OCI-LY7 (cell line): ENCODE measurements around the gene ADAT1. TPM values are rescaled to one million over a fixed set of nuclear protein-coding genes. Genes with fewer than 3 reads are reported as not detected.
A peak's percentile ranks its signal among the peaks of the same experiment; 100 is the strongest.

ENCODE experiments used
- Bru-seq: library from RNA; stranded (reverse); fragments of 400-500 nt; gene quantifications from one replicate; lab custom pipeline; 2021; lab: Mats Ljungman, UMichigan
- BruChase-seq, 2 experiments: library from RNA; stranded (reverse); fragments of 400-500 nt; gene quantifications; one replicate each; lab custom pipeline; 2021; lab: Mats Ljungman, UMichigan
- BruUV-seq: library from RNA; stranded (reverse); fragments of 400-500 nt; replicated peaks from 2 replicates; lab custom pipeline; 2021; lab: Mats Ljungman, UMichigan
- CTCF ChIA-PET: fragments of 300-600 bp; sonication (Branson Sonifier 250); formaldehyde crosslinking; loops from one replicate; lab custom pipeline; 2022; ENCODE audit warnings: antibody characterized with exemption; ENCODE audit not compliant: unreplicated experiment; lab: Charles Lee
- POLR2A ChIA-PET: fragments of 300-600 bp; sonication (Branson Sonifier 250); formaldehyde crosslinking; loops from one replicate; lab custom pipeline; 2022; ENCODE audit warnings: antibody characterized with exemption; lab: Charles Lee
- DNase-seq: peaks from one replicate; pipeline ENCODE4 v3.0.0-alpha.2; 2015; ENCODE audit warnings: low spot score
- H2AFZ ChIP-seq: fragments of 200-600 bp; sonication (generic), shearing (Covaris generic); 2 replicates; pipeline ENCODE4 v1.6.1; 2014; ENCODE audit warnings: mild to moderate bottlenecking, antibody characterized with exemption, low read length, moderate library complexity
- H3K27ac ChIP-seq: fragments of 200-600 bp; sonication (generic); 2 replicates; pipeline ENCODE4 v1.5.1; 2014; ENCODE audit warnings: mixed run types, low read depth, mild to moderate bottlenecking, moderate library complexity, low read length, inconsistent platforms; ENCODE audit not compliant: poor library complexity, severe bottlenecking
- H3K36me3 ChIP-seq: fragments of 200-600 bp; sonication (generic); 2 replicates; pipeline ENCODE4 v1.6.1; 2014; ENCODE audit warnings: mild to moderate bottlenecking, antibody characterized with exemption, low read length, moderate library complexity, mixed read lengths; ENCODE audit not compliant: insufficient read depth
- H3K4me1 ChIP-seq: fragments of 200-600 bp; sonication (generic); 2 replicates; pipeline ENCODE4 v1.5.1; 2014; ENCODE audit warnings: mild to moderate bottlenecking, low read length; ENCODE audit not compliant: insufficient read depth, poor library complexity, severe bottlenecking
- H3K4me2 ChIP-seq: fragments of 200-600 bp; sonication (generic); 2 replicates; pipeline ENCODE4 v1.6.1; 2014; ENCODE audit warnings: mild to moderate bottlenecking, low read length
- H3K4me3 ChIP-seq: fragments of 200-600 bp; sonication (generic); 2 replicates; pipeline ENCODE4 v1.5.1; 2014; ENCODE audit warnings: mild to moderate bottlenecking, low read depth, low read length; ENCODE audit not compliant: poor library complexity, severe bottlenecking
- H3K79me2 ChIP-seq: fragments of 200-600 bp; sonication (generic); 2 replicates; pipeline ENCODE4 v1.6.1; 2016; ENCODE audit warnings: low read depth, mild to moderate bottlenecking, low read length, moderate library complexity, mixed read lengths; ENCODE audit not compliant: insufficient read depth
- H3K9me2 ChIP-seq: fragments of 200-600 bp; sonication (generic); 2 replicates; pipeline ENCODE4 v1.6.1; 2016; ENCODE audit warnings: mild to moderate bottlenecking, low read length, mixed read lengths; ENCODE audit not compliant: insufficient read depth
- H3K9me3 ChIP-seq: fragments of 200-600 bp; sonication (generic); 2 replicates; pipeline ENCODE4 v1.6.1; 2014; ENCODE audit warnings: mild to moderate bottlenecking, mixed run types, low read length, mixed read lengths
- H4K20me1 ChIP-seq: fragments of 200-600 bp; sonication (generic); 2 replicates; pipeline ENCODE4 v1.6.1; 2014; ENCODE audit warnings: mild to moderate bottlenecking, antibody characterized with exemption, low read length, moderate library complexity, mixed read lengths; ENCODE audit not compliant: insufficient read depth
- EZH2phosphoT487 ChIP-seq: fragments of 200-600 bp; sonication (generic); IDR thresholded peaks from 2 replicates; pipeline ENCODE4 v1.6.1; 2018; ENCODE audit warnings: low read depth, borderline replicate concordance, mild to moderate bottlenecking, mixed run types, antibody characterized with exemption, low read length, moderate library complexity, mixed read lengths
- intact Hi-C: fragments of 100-400 bp; cut with micrococcal nuclease; formaldehyde crosslinking; loops from one replicate; pipeline ENCODE4 v1.10.0; 2022; ENCODE audit not compliant: unreplicated experiment
- long read RNA-seq: library from polyadenylated mRNA; stranded (forward); transcript quantifications from one replicate; pipeline ENCODE4 v2.0.0, GENCODE V29; 2022
- total RNA-seq, 2 experiments: library from RNA; depleted of rRNA in 1 of 2; stranded (reverse); fragments of >200 nt in 1 of 2; shearing (Covaris generic) in 1 of 2; gene quantifications; 2 replicates each; pipeline ENCODE4 v1.2.3, GENCODE V29; 2014 to 2022
- TF ChIP-seq, protein P1 (sequence below): fragments of 200-600 bp; sonication (generic); conservative IDR thresholded peaks from 2 replicates; pipeline ENCODE4 v1.5.1; 2014; ENCODE audit warnings: mild to moderate bottlenecking, antibody characterized with exemption, low read length, moderate library complexity, mixed read lengths

ADAT1 gene, protein sequence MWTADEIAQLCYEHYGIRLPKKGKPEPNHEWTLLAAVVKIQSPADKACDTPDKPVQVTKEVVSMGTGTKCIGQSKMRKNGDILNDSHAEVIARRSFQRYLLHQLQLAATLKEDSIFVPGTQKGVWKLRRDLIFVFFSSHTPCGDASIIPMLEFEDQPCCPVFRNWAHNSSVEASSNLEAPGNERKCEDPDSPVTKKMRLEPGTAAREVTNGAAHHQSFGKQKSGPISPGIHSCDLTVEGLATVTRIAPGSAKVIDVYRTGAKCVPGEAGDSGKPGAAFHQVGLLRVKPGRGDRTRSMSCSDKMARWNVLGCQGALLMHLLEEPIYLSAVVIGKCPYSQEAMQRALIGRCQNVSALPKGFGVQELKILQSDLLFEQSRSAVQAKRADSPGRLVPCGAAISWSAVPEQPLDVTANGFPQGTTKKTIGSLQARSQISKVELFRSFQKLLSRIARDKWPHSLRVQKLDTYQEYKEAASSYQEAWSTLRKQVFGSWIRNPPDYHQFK
- 46.8 and 53.4 TPM in 2 replicates for total RNA-seq (2014; rRNA removed; shearing (Covaris generic))
- 85.7 and 91.7 TPM in 2 replicates for total RNA-seq (2022)
- Bru-seq, nascent RNA = percentile 73 among the genes with signal in this experiment
- percentile 70 among the genes with signal in this experiment for BruChase-seq, experiment 1, labeled RNA remaining after a 6-hour chase
- percentile 73 among the genes with signal in this experiment for BruChase-seq, experiment 2, labeled RNA remaining after a 2-hour chase
- long read RNA-seq, transcript ADAT1-201 (11 exons, 1,869 nt) = major isoform, 10 of 31 reads
- long read RNA-seq, partial matches to known transcripts = 12 of 31 reads
- long read RNA-seq, other reads (novel, unspliced or antisense) = 9 of 31 reads

DNA sequence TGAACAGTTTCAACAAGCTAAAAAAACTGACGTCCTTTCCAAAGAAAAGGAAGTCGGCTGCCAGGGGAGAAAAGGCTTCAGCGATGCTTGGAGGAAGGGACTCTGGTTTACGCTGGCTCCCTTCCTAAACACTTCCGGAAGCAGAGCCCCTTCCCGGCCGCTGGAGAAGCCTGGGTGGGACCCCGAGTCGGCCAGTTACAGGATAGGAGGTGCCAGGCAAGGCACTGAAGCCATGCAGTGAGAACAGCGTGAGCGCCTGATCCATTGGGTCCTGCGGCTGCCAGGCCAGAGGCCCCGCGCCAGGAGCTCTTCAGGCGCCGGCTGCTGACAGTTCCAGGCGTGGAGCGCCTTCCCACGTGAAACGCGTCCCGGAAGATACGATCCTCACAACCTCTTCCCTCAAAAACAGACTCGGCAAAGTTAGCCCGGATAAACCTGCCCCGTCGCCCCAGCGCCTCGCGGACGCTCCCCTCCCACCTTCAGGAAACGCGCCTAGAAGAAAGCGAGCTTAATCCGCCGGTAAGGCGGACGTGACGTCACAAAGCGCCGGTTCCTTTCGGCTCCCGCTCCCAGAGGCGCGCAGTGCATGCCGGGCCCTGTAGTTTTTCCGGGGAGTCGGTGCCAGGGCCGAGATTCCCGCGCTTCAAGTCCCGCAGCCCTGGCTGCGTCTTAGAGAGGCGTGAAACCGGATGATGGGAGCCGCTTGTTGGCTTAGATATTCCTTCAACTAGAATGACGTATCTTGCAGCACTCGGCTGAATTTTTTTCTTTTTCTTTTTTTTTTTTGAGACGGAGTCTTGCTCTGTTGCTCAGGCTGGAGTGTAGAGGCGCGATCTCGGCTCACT lies at the start of gene ADAT1:
Gene ADAT1 (minus strand): TSS at position 521 of the 845 bp plus-strand sequence. CDS start 2,482 bp downstream, outside the sequence.
- peak within 1 kb of the TSS; percentile 94 for H3K4me2 ChIP-seq
- no peaks in the 10 kb centered on the region for H3K9me2 ChIP-seq
- no peaks in the 10 kb centered on the region for H4K20me1 ChIP-seq
- peak within 1 kb of the TSS; percentile 87; the same call in 1 of the 2 replicates for H2AFZ ChIP-seq
- intact Hi-C loops = loop anchor here (1.0 to 2.0 kb wide), 5 partner anchors 24 to 158 kb away; partner anchors contain the start of genes KARS1, TERF2IP and TMEM170A
- peak within 1 kb of the TSS; percentile 59 for H3K27ac ChIP-seq
- H3K79me2 ChIP-seq = peaks cover 20% of the 10 kb centered on the region; the same call in 1 of the 2 replicates
- CTCF ChIA-PET = interaction anchor here (0.6 to 1.7 kb wide), 3 partner anchors 32 to 933 kb away, joined by 3 to 9 read pairs (median 4); no protein-coding TSS in a partner anchor
- peaks cover 63% of the 10 kb centered on the region for H3K36me3 ChIP-seq
- POLR2A ChIA-PET = interaction anchor here (0.7 to 3.4 kb wide), 9 partner anchors 12 to 141 kb away, joined by 3 to 26 read pairs (median 5); partner anchors contain the start of genes GABARAPL2, KARS1 and TERF2IP
- H3K4me3 ChIP-seq = peak within 1 kb of the TSS; percentile 82
- H3K9me3 ChIP-seq = no peaks in the 10 kb centered on the region
- TSS peak; percentile 87 for BruUV-seq
- peaks cover 22% of the 10 kb centered on the region for H3K4me1 ChIP-seq
- TF ChIP-seq, protein P1, sequence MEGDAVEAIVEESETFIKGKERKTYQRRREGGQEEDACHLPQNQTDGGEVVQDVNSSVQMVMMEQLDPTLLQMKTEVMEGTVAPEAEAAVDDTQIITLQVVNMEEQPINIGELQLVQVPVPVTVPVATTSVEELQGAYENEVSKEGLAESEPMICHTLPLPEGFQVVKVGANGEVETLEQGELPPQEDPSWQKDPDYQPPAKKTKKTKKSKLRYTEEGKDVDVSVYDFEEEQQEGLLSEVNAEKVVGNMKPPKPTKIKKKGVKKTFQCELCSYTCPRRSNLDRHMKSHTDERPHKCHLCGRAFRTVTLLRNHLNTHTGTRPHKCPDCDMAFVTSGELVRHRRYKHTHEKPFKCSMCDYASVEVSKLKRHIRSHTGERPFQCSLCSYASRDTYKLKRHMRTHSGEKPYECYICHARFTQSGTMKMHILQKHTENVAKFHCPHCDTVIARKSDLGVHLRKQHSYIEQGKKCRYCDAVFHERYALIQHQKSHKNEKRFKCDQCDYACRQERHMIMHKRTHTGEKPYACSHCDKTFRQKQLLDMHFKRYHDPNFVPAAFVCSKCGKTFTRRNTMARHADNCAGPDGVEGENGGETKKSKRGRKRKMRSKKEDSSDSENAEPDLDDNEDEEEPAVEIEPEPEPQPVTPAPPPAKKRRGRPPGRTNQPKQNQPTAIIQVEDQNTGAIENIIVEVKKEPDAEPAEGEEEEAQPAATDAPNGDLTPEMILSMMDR = no peak
- TF ChIP-seq EZH2phosphoT487 = no peak
- peak; percentile 98 for DNase-seq

DNA sequence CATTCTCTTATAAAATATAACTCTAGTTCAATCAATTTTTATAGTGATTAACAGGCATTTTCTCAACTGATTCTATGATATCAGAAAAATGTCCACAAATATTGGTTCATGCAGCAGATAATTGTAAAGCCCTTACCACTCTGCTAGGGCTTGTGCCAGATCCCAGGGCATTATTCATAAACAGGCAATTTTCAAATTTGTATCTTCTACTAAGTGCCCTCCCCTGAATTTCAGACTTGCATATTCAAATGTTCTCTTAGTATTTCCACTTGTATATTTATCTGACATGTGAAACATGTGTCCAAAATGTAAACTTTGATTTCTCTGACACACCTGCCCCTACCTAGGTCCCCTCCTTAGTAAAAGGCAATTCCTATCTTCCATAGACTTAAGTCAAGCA lies 44.4 kb upstream of the ADAT1 start:
- no peak overlapping the region for H3K27ac ChIP-seq
- BruUV-seq = no TSS peak
- H3K79me2 ChIP-seq = no peaks in the 10 kb centered on the region
- no peaks in the 10 kb centered on the region for H3K9me3 ChIP-seq
- H3K36me3 ChIP-seq = no peaks in the 10 kb centered on the region
- no peak overlapping the region for H2AFZ ChIP-seq
- CTCF ChIA-PET = no interaction called here
- no peaks in the 10 kb centered on the region for H3K9me2 ChIP-seq
- no peak for DNase-seq
- POLR2A ChIA-PET = interaction anchor here (0.6 kb wide), 1 partner anchor 1272 kb away, joined by 4 read pairs; no protein-coding TSS in a partner anchor
- H3K4me1 ChIP-seq = no peaks in the 10 kb centered on the region
- no peak overlapping the region for H3K4me3 ChIP-seq
- H4K20me1 ChIP-seq = no peaks in the 10 kb centered on the region
- intact Hi-C loops = no loop called here
- TF ChIP-seq EZH2phosphoT487 = no peak
- TF ChIP-seq, protein P1 = no peak
- no peak overlapping the region for H3K4me2 ChIP-seq
